PC-3 (cell line): ENCODE results near the gene SLC6A18. TPM values are rescaled to one million over a fixed set of nuclear protein-coding genes. Genes with fewer than 3 reads are reported as not detected.

Source experiments
- ATAC-seq: fragments of 200-7000 bp; cut with Tn5 transposase; 2 replicates; pipeline ENCODE4 v1.9.1; 2020; ENCODE audit warnings: mild to moderate bottlenecking, moderate library complexity
- BruUV-seq: library from RNA; stranded (reverse); fragments of 400-500 nt; replicated peaks from 2 replicates; lab custom pipeline; 2021; lab: Mats Ljungman, UMichigan
- CTCF ChIA-PET: fragments of 300-600 bp; sonication (Branson Sonifier 250); formaldehyde crosslinking; loops from one replicate; lab custom pipeline; 2022; ENCODE audit warnings: antibody characterized with exemption; lab: Charles Lee
- POLR2A ChIA-PET: fragments of 300-600 bp; sonication (Branson Sonifier 250); formaldehyde crosslinking; loops from one replicate; lab custom pipeline; 2022; ENCODE audit warnings: antibody characterized with exemption; ENCODE audit not compliant: unreplicated experiment; lab: Charles Lee
- DNase-seq: peaks from one replicate; pipeline ENCODE4 v3.0.0-alpha.2; 2015
- H2AFZ ChIP-seq: fragments of 300-600 bp; sonication (generic); 2 replicates; pipeline ENCODE4 v1.6.0; 2016; ENCODE audit warnings: antibody characterized with exemption, low read length
- H3F3A ChIP-seq: fragments of 300-600 bp; sonication (generic); one replicate; pipeline ENCODE4 v1.6.0; 2017; ENCODE audit warnings: antibody characterized with exemption, low read length, control low read depth, mild to moderate bottlenecking; ENCODE audit not compliant: unreplicated experiment
- H3K27ac ChIP-seq: fragments of 300-600 bp; sonication (generic); 2 replicates; pipeline ENCODE4 v1.5.1; 2016; ENCODE audit warnings: mild to moderate bottlenecking, low read length
- H3K27me3 ChIP-seq: fragments of 300-600 bp; sonication (generic); 2 replicates; pipeline ENCODE4 v1.6.1; 2016; ENCODE audit warnings: low read length, mixed read lengths
- H3K36me3 ChIP-seq: fragments of 300-600 bp; sonication (generic); 2 replicates; pipeline ENCODE4 v1.6.1; 2016; ENCODE audit warnings: low read depth, mixed run types, low read length, mixed read lengths
- H3K4me1 ChIP-seq: fragments of 300-600 bp; sonication (generic); 2 replicates; pipeline ENCODE4 v1.5.1; 2016; ENCODE audit warnings: low read length; ENCODE audit not compliant: insufficient read depth
- H3K4me2 ChIP-seq: fragments of 300-600 bp; sonication (generic); 2 replicates; pipeline ENCODE4 v1.6.0; 2016; ENCODE audit warnings: low read length
- H3K4me3 ChIP-seq: fragments of 300-600 bp; sonication (generic); 2 replicates; pipeline ENCODE4 v1.5.1; 2016; ENCODE audit warnings: mild to moderate bottlenecking, low read length, mixed read lengths
- H3K79me2 ChIP-seq: fragments of 300-600 bp; sonication (generic); 2 replicates; pipeline ENCODE4 v1.6.1; 2017; ENCODE audit warnings: low read length, mixed read lengths
- H3K9ac ChIP-seq: fragments of 300-600 bp; sonication (generic); 2 replicates; pipeline ENCODE4 v1.6.0; 2016; ENCODE audit warnings: mild to moderate bottlenecking, low read length
- H3K9me2 ChIP-seq: fragments of 300-600 bp; sonication (generic); replicated peaks from 2 replicates; pipeline ENCODE4 v1.6.1; 2016; ENCODE audit warnings: mixed run types, low read length, mixed read lengths
- H3K9me3 ChIP-seq: fragments of 300-600 bp; sonication (generic); 2 replicates; pipeline ENCODE4 v1.6.1; 2016; ENCODE audit warnings: low read length, mixed read lengths
- H4K20me1 ChIP-seq: fragments of 300-600 bp; sonication (generic); 2 replicates; pipeline ENCODE4 v1.6.1; 2016; ENCODE audit warnings: low read length, mixed read lengths
- EZH2 ChIP-seq: fragments of 300-600 bp; sonication (generic); IDR thresholded peaks from one replicate; pipeline ENCODE4 v1.6.1; 2017; ENCODE audit warnings: antibody characterized with exemption, mild to moderate bottlenecking, low read length; ENCODE audit not compliant: unreplicated experiment
- EZH2phosphoT487 ChIP-seq: fragments of 300-600 bp; sonication (generic); IDR thresholded peaks from 2 replicates; pipeline ENCODE4 v1.6.1; 2018; ENCODE audit warnings: mild to moderate bottlenecking, antibody characterized with exemption, low read length, borderline replicate concordance
- intact Hi-C: fragments of 100-400 bp; cut with micrococcal nuclease; formaldehyde crosslinking; loops from 2 replicates; pipeline ENCODE4 v1.9.0; 2023
- total RNA-seq: library from RNA; depleted of rRNA; stranded (reverse); fragments of >200 nt; gene quantifications from 2 replicates; pipeline ENCODE4 v1.2.3, GENCODE V29; 2014
- TF ChIP-seq, protein P1 (sequence below): fragments of 300-600 bp; sonication (generic); conservative IDR thresholded peaks from 2 replicates; pipeline ENCODE4 v1.5.1; 2017; ENCODE audit warnings: antibody characterized with exemption, low read depth, mild to moderate bottlenecking, low read length

Gene SLC6A18
- total RNA-seq, 1 experiment from 2014 or later, result not detected

DNA sequence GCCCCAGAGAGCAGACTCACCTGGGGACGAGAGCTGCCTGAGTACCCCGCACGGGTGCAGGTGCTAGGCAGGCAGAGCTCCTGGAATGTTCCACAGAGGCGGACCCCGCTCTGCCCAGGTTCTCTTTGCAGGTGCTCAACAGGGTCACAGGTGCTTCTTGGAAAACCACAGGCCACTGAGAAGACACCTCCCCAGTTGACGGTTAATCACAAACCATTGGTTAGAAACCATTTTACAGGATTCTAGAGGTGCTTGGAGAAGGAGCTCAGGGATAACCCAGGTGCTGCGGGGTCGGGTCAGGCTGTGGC lies 41.1 kb upstream of the SLC6A18 start:
- Histone ChIP-seq H3K9me2 (no peaks in the 10 kb centered on the region), H3K27me3 (peaks cover 25% of the 10 kb centered on the region), H3K27ac (no peak overlapping the region), H3K4me1 (no peaks in the 10 kb centered on the region), H2AFZ (no peak overlapping the region), H3K9ac (no peak overlapping the region), H3K79me2 (no peaks in the 10 kb centered on the region), H3K4me3 (no peak overlapping the region), H3K4me2 (no peak overlapping the region), H3K9me3 (no peaks in the 10 kb centered on the region), H3K36me3 (no peaks in the 10 kb centered on the region), H4K20me1 (no peaks in the 10 kb centered on the region), H3F3A (no peaks in the 10 kb centered on the region)
- ChIA-PET POLR2A (interaction anchor here (0.6 kb wide), 1 partner anchor 113 kb away, joined by 6 read pairs; no protein-coding TSS in a partner anchor), CTCF (interaction anchor here (0.6 kb wide), 1 partner anchor 249 kb away, joined by 8 read pairs; no protein-coding TSS in a partner anchor)
- DNase-seq (no peak), ATAC-seq (no peak)
- TF ChIP-seq EZH2 (no peak), EZH2phosphoT487 (no peak)
- intact Hi-C loops, result no loop called here
- no TSS peak for BruUV-seq

DNA sequence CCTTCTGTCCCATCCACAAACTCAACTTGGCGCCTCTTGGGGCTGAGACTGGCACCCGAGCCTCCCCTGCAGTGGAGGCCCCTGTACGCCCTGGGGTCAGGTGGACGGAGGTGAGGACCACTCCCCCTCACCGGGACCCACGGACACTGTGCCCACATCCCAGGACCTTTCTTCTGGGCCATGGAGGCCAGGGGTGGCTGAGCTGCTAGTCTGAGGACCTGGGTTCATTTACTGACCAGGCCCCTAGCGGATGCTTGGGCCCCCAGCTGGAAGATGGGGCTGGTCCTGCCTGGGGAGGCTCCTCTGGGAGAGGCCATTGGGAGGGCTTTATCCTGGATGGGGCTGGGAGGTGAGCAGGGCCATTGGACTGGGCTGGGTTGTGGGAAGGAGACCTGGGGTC lies 40.7 kb upstream of the SLC6A18 start:
- Histone ChIP-seq H3K4me3 (no peak overlapping the region), H3K27ac (no peak overlapping the region), H3K4me2 (no peak overlapping the region), H2AFZ (no peak overlapping the region), H3K9ac (no peak overlapping the region), H3K4me1 (no peaks in the 10 kb centered on the region), H3K79me2 (no peaks in the 10 kb centered on the region), H3K9me2 (no peaks in the 10 kb centered on the region), H3K27me3 (peaks cover 25% of the 10 kb centered on the region), H3K36me3 (no peaks in the 10 kb centered on the region), H3K9me3 (no peaks in the 10 kb centered on the region), H4K20me1 (no peaks in the 10 kb centered on the region), H3F3A (no peaks in the 10 kb centered on the region)
- ChIA-PET POLR2A (interaction anchor here (0.6 kb wide), 1 partner anchor 112 kb away, joined by 6 read pairs; no protein-coding TSS in a partner anchor), CTCF (interaction anchor here (0.6 kb wide), 1 partner anchor 250 kb away, joined by 8 read pairs; no protein-coding TSS in a partner anchor)
- DNase-seq (no peak), ATAC-seq (no peak)
- intact Hi-C loops, result no loop called here
- TF ChIP-seq EZH2phosphoT487 (no peak), EZH2 (no peak)
- BruUV-seq, result no TSS peak

DNA sequence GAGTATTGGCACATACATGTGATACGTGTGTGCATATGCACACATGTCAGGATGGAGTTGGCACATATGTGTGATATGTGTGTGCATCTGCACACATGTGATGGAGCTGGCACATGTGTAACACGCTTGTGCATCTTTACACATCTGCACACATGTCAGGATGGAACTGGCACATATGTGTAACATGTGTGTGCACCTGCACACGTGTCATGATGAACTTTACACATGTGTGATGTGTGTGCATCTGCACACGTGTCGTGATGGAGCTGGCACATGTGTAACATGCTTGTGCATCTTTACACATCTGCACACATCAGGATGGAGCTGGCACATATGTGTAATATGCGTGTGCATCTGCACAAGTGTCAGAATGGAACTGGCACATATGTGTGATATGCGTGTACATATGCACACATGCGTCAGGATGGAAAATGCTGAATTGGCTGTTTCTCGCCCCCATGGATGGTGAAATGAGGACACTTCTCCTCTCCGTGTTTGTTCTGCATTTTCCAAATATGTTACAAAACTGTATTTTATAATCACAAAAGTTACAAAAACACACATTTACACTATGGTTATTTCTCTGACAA lies 40.0 kb upstream of the SLC6A18 start:
- Histone ChIP-seq H3K79me2 (no peaks in the 10 kb centered on the region), H3K4me2 (no peak overlapping the region), H4K20me1 (no peaks in the 10 kb centered on the region), H3K9me3 (no peaks in the 10 kb centered on the region), H3K27me3 (peaks cover 31% of the 10 kb centered on the region), H2AFZ (no peak overlapping the region), H3K9ac (no peak overlapping the region), H3K4me3 (no peak overlapping the region), H3F3A (no peaks in the 10 kb centered on the region), H3K36me3 (no peaks in the 10 kb centered on the region), H3K9me2 (no peaks in the 10 kb centered on the region), H3K4me1 (no peaks in the 10 kb centered on the region), H3K27ac (no peak overlapping the region)
- POLR2A ChIA-PET, result no interaction called here
- TF ChIP-seq EZH2phosphoT487 (no peak), EZH2 (no peak)
- TF ChIP-seq, protein P1, sequence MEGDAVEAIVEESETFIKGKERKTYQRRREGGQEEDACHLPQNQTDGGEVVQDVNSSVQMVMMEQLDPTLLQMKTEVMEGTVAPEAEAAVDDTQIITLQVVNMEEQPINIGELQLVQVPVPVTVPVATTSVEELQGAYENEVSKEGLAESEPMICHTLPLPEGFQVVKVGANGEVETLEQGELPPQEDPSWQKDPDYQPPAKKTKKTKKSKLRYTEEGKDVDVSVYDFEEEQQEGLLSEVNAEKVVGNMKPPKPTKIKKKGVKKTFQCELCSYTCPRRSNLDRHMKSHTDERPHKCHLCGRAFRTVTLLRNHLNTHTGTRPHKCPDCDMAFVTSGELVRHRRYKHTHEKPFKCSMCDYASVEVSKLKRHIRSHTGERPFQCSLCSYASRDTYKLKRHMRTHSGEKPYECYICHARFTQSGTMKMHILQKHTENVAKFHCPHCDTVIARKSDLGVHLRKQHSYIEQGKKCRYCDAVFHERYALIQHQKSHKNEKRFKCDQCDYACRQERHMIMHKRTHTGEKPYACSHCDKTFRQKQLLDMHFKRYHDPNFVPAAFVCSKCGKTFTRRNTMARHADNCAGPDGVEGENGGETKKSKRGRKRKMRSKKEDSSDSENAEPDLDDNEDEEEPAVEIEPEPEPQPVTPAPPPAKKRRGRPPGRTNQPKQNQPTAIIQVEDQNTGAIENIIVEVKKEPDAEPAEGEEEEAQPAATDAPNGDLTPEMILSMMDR, result no peak
- BruUV-seq, result no TSS peak
- intact Hi-C loops, result no loop called here
- CTCF ChIA-PET, result no interaction called here
- DNase-seq (no peak), ATAC-seq (no peak)
